HCT116 (cell line): ENCODE measurements around the gene ZNF750. TPM values are rescaled to one million over a fixed set of nuclear protein-coding genes. Genes with fewer than 3 reads are reported as not detected.
A peak's percentile ranks its signal among the peaks of the same experiment; 100 is the strongest.

ENCODE experiments used
- ATAC-seq: fragments of 200-7000 bp; cut with Tn5 transposase; 2 replicates; pipeline ENCODE4 v1.9.1; 2020; ENCODE audit warnings: mild to moderate bottlenecking, moderate library complexity
- BruUV-seq: library from RNA; stranded (reverse); fragments of 400-500 nt; replicated peaks from 2 replicates; lab custom pipeline; 2021; lab: Mats Ljungman, UMichigan
- CTCF ChIA-PET: fragments of 300-600 bp; sonication (Branson Sonifier 250); formaldehyde crosslinking; loops from one replicate; lab custom pipeline; 2021; ENCODE audit warnings: antibody characterized with exemption; lab: Charles Lee
- POLR2A ChIA-PET: fragments of 300-600, 350-600 bp; sonication (Branson Sonifier 250); formaldehyde crosslinking; loops from one replicate; lab custom pipeline; 2021; ENCODE audit warnings: antibody characterized with exemption; lab: Charles Lee
- RAD21 ChIA-PET, 2 experiments: fragments of 300-600 bp; sonication (Branson Sonifier 250); formaldehyde crosslinking; loops; one replicate each; lab custom pipeline; 2023; ENCODE audit warnings: low total read pairs in 2 of 2; ENCODE audit not compliant: uncharacterized antibody in 2 of 2, unreplicated experiment in 2 of 2, low non-redundant PET in 1 of 2; lab: Charles Lee
- DNase-seq: peaks from one replicate; pipeline ENCODE4 v3.0.0-alpha.2; 2010; ENCODE audit warnings: low read depth, low spot score
- H2AFZ ChIP-seq: fragments of 200-600 bp; shearing (Covaris generic), sonication (generic); 2 replicates; pipeline ENCODE4 v1.6.1; 2017; ENCODE audit warnings: low read depth, mixed run types, mixed read lengths, antibody characterized with exemption, low read length; ENCODE audit not compliant: poor library complexity, severe bottlenecking
- H3K27ac ChIP-seq: 2 replicates; pipeline ENCODE4 v1.5.1; 2012; ENCODE audit warnings: low read depth, low read length
- H3K27me3 ChIP-seq: fragments of 200-600 bp; sonication (generic); 2 replicates; pipeline ENCODE4 v1.6.1; 2016; ENCODE audit warnings: mixed run types, low read length, mixed read lengths; ENCODE audit not compliant: insufficient read depth
- H3K36me3 ChIP-seq, 2 experiments: fragments of 200-500 bp in 1 of 2; fragments of 200-600 bp in 1 of 2; sonication (Bioruptor generic) in 1 of 2; sonication (generic) in 1 of 2; 2 replicates each; pipeline versions ENCODE4 v1.5.1 to v1.6.1; 2014 to 2016; ENCODE audit warnings: low read length in 2 of 2, inconsistent platforms in 1 of 2, mixed read lengths in 1 of 2, mixed run types in 1 of 2; ENCODE audit not compliant: insufficient read depth in 2 of 2, control insufficient read depth in 1 of 2
- H3K4me1 ChIP-seq, 2 experiments: fragments of 200-600 bp in 1 of 2; sonication (generic) in 1 of 2; 2 replicates each; pipeline versions ENCODE4 v1.5.1 to v1.6.1; 2012 to 2017; ENCODE audit warnings: low read length in 2 of 2, inconsistent platforms in 1 of 2, mild to moderate bottlenecking in 1 of 2, mixed read lengths in 1 of 2, mixed run types in 1 of 2, moderate library complexity in 1 of 2; ENCODE audit not compliant: insufficient read depth in 2 of 2, control insufficient read depth in 1 of 2
- H3K4me2 ChIP-seq: fragments of 200-600 bp; sonication (generic); 2 replicates; pipeline ENCODE4 v1.6.1; 2017; ENCODE audit warnings: mixed run types, low read length, mixed read lengths
- H3K4me3 ChIP-seq, 2 experiments: fragments of 200-600 bp in 1 of 2; sonication (generic) in 1 of 2; replicated peaks in 1 of 2; 2 replicates each; pipeline ENCODE4 v1.5.1; 2011 to 2016; ENCODE audit warnings: low read length in 2 of 2, control low read depth in 1 of 2, low read depth in 1 of 2, mild to moderate bottlenecking in 1 of 2, mixed read lengths in 1 of 2, mixed run types in 1 of 2
- H3K79me2 ChIP-seq: fragments of 200-600 bp; sonication (generic); 2 replicates; pipeline ENCODE4 v1.6.1; 2017; ENCODE audit warnings: mild to moderate bottlenecking, mixed run types, low read length, moderate library complexity, mixed read lengths; ENCODE audit not compliant: insufficient read depth
- H3K9ac ChIP-seq: fragments of 200-600 bp; sonication (generic); 2 replicates; pipeline ENCODE4 v1.6.1; 2016; ENCODE audit warnings: low read length, mixed read lengths
- H3K9me2 ChIP-seq: fragments of 200-600 bp; sonication (generic), shearing (Covaris generic); 2 replicates; pipeline ENCODE4 v1.6.1; 2017; ENCODE audit warnings: mixed run types, mild to moderate bottlenecking, moderate library complexity; ENCODE audit not compliant: insufficient read depth
- H3K9me3 ChIP-seq, 2 experiments: fragments of 200-500 bp in 1 of 2; fragments of 200-600 bp in 1 of 2; sonication (Bioruptor generic) in 1 of 2; sonication (generic) in 1 of 2; 2 replicates each; pipeline ENCODE4 v1.6.1; 2014 to 2017; ENCODE audit warnings: low read length in 2 of 2, mixed read lengths in 2 of 2, inconsistent platforms in 1 of 2, low read depth in 1 of 2, mild to moderate bottlenecking in 1 of 2, mixed run types in 1 of 2, moderate library complexity in 1 of 2; ENCODE audit not compliant: control insufficient read depth in 1 of 2, insufficient read depth in 1 of 2
- H4K20me1 ChIP-seq: fragments of 200-600 bp; sonication (generic), shearing (Covaris generic); 2 replicates; pipeline ENCODE4 v1.6.1; 2017; ENCODE audit warnings: mixed run types, mild to moderate bottlenecking, moderate library complexity; ENCODE audit not compliant: insufficient read depth
- CEBPB ChIP-seq: IDR thresholded peaks from 2 replicates; pipeline ENCODE4 v1.6.1; 2012; ENCODE audit warnings: low read depth
- EGR1 ChIP-seq: IDR thresholded peaks from 2 replicates; pipeline ENCODE4 v1.6.1; 2012; ENCODE audit warnings: low read depth
- ELF1 ChIP-seq: IDR thresholded peaks from 2 replicates; pipeline ENCODE4 v1.6.1; 2012; ENCODE audit warnings: low read depth, borderline replicate concordance
- EZH2 ChIP-seq: fragments of 200-600 bp; sonication (generic); IDR thresholded peaks from 2 replicates; pipeline ENCODE4 v1.6.1; 2017; ENCODE audit warnings: antibody characterized with exemption, mixed run types
- SIN3A ChIP-seq: IDR thresholded peaks from 2 replicates; pipeline ENCODE4 v1.6.1; 2012; ENCODE audit warnings: low read depth
- SP1 ChIP-seq: IDR thresholded peaks from 2 replicates; pipeline ENCODE4 v1.6.1; 2012; ENCODE audit warnings: low read depth
- SRF ChIP-seq: IDR thresholded peaks from 2 replicates; pipeline ENCODE4 v1.6.1; 2012; ENCODE audit warnings: low read depth
- TCF7L2 ChIP-seq: IDR thresholded peaks from 2 replicates; pipeline ENCODE4 v1.7.0; 2011; ENCODE audit warnings: borderline replicate concordance, inconsistent platforms; ENCODE audit not compliant: insufficient read depth, insufficient read length; ENCODE audit errors: extremely low read depth
- YY1 ChIP-seq: IDR thresholded peaks from 2 replicates; pipeline ENCODE4 v1.6.1; 2011; ENCODE audit warnings: low read length, low read depth, moderate library complexity, mild to moderate bottlenecking; ENCODE audit not compliant: insufficient replicate concordance; ENCODE audit errors: extremely low read depth
- ZNF274 ChIP-seq: fragments of 200-500 bp; sonication (Bioruptor generic); IDR thresholded peaks from 2 replicates; pipeline ENCODE4 v1.6.1; 2014; ENCODE audit warnings: mild to moderate bottlenecking, low read depth, low read length, inconsistent platforms
- intact Hi-C: fragments of 100-400 bp; cut with micrococcal nuclease; formaldehyde crosslinking; loops from 2 replicates; pipeline ENCODE4 v1.10.0; 2022
- total RNA-seq: library from RNA; stranded (reverse); gene quantifications from one replicate; pipeline ENCODE4 v1.2.1, GENCODE V29; 2021; ENCODE audit not compliant: unreplicated experiment
- TF ChIP-seq, protein P1 (sequence below): IDR thresholded peaks from 2 replicates; pipeline ENCODE4 v1.6.1; 2012
- TF ChIP-seq, protein P2 (sequence below): IDR thresholded peaks from 2 replicates; pipeline ENCODE4 v1.6.1; 2012; ENCODE audit warnings: low read depth
- TF ChIP-seq, protein P3 (sequence below): IDR thresholded peaks from 2 replicates; pipeline ENCODE4 v1.6.1; 2011; ENCODE audit warnings: mild to moderate bottlenecking, low read length, moderate library complexity; ENCODE audit not compliant: insufficient replicate concordance; ENCODE audit errors: extremely low read depth
- TF ChIP-seq, protein P4 (sequence below): IDR thresholded peaks from 2 replicates; pipeline ENCODE4 v1.6.1; 2012

The ZNF750 gene
- total RNA-seq, 1 experiment from 2014 or later: not detected

DNA sequence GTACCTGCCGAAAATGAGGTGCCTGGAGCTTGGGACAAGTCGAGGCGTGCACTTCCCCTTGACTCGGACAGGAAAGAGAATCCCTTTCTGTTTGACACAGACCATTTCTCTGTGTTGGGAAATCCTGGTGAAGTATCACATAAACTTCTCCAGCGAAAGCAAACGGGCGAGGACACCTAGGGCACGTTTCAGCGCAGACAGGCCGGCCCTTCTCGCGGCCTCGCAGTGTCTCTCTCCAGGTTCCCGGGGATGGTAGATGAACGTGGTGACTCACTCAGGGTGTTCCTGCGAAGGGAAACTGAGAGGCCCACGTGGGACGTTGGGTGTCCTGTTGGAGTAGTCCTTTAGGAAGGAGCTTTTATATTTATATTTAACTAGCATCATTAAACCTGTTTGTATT lies 36.3 kb upstream of the ZNF750 start:
- peaks cover 18 to 38% of the 10 kb centered on the region in 2 experiments for H3K4me1 ChIP-seq
- ATAC-seq: peak; percentile 72
- peak overlapping the region; percentile 50 for H3K4me2 ChIP-seq
- TF ChIP-seq ELF1 (no peak), SRF (no peak), TCF7L2 (no peak), EZH2 (no peak)
- TF ChIP-seq, protein P1, sequence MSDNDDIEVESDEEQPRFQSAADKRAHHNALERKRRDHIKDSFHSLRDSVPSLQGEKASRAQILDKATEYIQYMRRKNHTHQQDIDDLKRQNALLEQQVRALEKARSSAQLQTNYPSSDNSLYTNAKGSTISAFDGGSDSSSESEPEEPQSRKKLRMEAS: peak; percentile 74; the same call in 1 of the 2 replicates
- no peak for DNase-seq
- peak overlapping the region in 1 of 2 experiments; percentile 4; a peak in 1 of 4 replicates for H3K4me3 ChIP-seq
- intact Hi-C loops: no loop called here
- ChIA-PET POLR2A (interaction anchor here (1.7 kb wide), 1 partner anchor 16 kb away, joined by 4 read pairs; no protein-coding TSS in a partner anchor), RAD21 (interaction anchor here in 1 of 2 experiments (0.7 kb wide), 1 partner anchor 38 kb away, joined by 3 read pairs; no protein-coding TSS in a partner anchor), CTCF (interaction anchor here (1.4 to 1.5 kb wide), 3 partner anchors 10 to 12 kb away, joined by 3 to 4 read pairs (median 3); no protein-coding TSS in a partner anchor)
- H3K9ac ChIP-seq: peak overlapping the region; percentile 23
- H3K9me2 ChIP-seq: no peaks in the 10 kb centered on the region
- H2AFZ ChIP-seq: no peak overlapping the region
- peaks cover 0 to 5% of the 10 kb centered on the region in 2 experiments; a peak in 1 of 4 replicates for H3K36me3 ChIP-seq
- no peaks in the 10 kb centered on the region for H3K9me3 ChIP-seq
- H3K27ac ChIP-seq: peak overlapping the region; percentile 57; the same call in 1 of the 2 replicates
- no peaks in the 10 kb centered on the region for H4K20me1 ChIP-seq
- no peaks in the 10 kb centered on the region for H3K27me3 ChIP-seq
- no TSS peak for BruUV-seq
- peaks cover 39% of the 10 kb centered on the region; the same call in 1 of the 2 replicates for H3K79me2 ChIP-seq

DNA sequence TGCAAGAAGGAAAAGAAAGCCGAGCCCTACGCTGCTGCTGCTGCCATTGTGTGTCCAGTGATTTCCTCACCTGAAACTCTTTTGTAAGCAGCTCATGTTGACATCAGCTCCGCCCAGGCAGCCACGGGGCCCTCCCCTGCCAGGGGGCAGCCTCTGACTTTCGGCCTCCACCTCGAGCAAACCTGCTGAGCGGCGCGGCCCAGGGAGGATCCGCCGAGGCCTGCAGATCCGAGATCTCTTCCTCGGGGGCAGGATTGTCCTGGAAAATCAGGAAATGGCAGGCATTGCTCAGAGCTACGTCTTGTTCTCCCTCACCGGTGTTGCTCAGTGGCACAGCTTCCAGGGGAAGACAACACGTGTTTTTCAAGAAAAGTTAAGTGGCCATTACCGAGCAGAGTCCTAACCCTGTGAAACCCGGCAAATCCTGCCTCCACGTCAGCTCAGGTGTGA lies 35.6 kb upstream of the ZNF750 start:
- ATAC-seq (no peak), DNase-seq (no peak)
- ChIA-PET RAD21 (no interaction called here), POLR2A (interaction anchor here (1.0 to 1.7 kb wide), 2 partner anchors 12 to 15 kb away, joined by 3 to 4 read pairs; no protein-coding TSS in a partner anchor), CTCF (interaction anchor here (1.2 to 1.5 kb wide), 3 partner anchors 10 to 38 kb away, joined by 3 read pairs; no protein-coding TSS in a partner anchor)
- Histone ChIP-seq H3K4me3 (no peak overlapping the region), H4K20me1 (no peaks in the 10 kb centered on the region), H3K36me3 (peaks cover 0 to 8% of the 10 kb centered on the region in 2 experiments; a peak in 1 of 4 replicates), H3K9me2 (no peaks in the 10 kb centered on the region), H3K27ac (peak overlapping the region; percentile 57), H2AFZ (no peak overlapping the region), H3K27me3 (no peaks in the 10 kb centered on the region), H3K79me2 (peaks cover 32% of the 10 kb centered on the region; the same call in 1 of the 2 replicates), H3K4me2 (peak overlapping the region; percentile 18; the same call in 1 of the 2 replicates), H3K4me1 (peaks cover 18 to 42% of the 10 kb centered on the region in 2 experiments), H3K9ac (no peak overlapping the region), H3K9me3 (no peaks in the 10 kb centered on the region)
- intact Hi-C loops: no loop called here
- no TSS peak for BruUV-seq
- TF ChIP-seq EGR1: no peak
- no peak for TF ChIP-seq SP1
- TF ChIP-seq CEBPB: no peak
- TF ChIP-seq SIN3A: no peak
- TF ChIP-seq, protein P2, sequence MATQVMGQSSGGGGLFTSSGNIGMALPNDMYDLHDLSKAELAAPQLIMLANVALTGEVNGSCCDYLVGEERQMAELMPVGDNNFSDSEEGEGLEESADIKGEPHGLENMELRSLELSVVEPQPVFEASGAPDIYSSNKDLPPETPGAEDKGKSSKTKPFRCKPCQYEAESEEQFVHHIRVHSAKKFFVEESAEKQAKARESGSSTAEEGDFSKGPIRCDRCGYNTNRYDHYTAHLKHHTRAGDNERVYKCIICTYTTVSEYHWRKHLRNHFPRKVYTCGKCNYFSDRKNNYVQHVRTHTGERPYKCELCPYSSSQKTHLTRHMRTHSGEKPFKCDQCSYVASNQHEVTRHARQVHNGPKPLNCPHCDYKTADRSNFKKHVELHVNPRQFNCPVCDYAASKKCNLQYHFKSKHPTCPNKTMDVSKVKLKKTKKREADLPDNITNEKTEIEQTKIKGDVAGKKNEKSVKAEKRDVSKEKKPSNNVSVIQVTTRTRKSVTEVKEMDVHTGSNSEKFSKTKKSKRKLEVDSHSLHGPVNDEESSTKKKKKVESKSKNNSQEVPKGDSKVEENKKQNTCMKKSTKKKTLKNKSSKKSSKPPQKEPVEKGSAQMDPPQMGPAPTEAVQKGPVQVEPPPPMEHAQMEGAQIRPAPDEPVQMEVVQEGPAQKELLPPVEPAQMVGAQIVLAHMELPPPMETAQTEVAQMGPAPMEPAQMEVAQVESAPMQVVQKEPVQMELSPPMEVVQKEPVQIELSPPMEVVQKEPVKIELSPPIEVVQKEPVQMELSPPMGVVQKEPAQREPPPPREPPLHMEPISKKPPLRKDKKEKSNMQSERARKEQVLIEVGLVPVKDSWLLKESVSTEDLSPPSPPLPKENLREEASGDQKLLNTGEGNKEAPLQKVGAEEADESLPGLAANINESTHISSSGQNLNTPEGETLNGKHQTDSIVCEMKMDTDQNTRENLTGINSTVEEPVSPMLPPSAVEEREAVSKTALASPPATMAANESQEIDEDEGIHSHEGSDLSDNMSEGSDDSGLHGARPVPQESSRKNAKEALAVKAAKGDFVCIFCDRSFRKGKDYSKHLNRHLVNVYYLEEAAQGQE: no peak
- TF ChIP-seq, protein P3, sequence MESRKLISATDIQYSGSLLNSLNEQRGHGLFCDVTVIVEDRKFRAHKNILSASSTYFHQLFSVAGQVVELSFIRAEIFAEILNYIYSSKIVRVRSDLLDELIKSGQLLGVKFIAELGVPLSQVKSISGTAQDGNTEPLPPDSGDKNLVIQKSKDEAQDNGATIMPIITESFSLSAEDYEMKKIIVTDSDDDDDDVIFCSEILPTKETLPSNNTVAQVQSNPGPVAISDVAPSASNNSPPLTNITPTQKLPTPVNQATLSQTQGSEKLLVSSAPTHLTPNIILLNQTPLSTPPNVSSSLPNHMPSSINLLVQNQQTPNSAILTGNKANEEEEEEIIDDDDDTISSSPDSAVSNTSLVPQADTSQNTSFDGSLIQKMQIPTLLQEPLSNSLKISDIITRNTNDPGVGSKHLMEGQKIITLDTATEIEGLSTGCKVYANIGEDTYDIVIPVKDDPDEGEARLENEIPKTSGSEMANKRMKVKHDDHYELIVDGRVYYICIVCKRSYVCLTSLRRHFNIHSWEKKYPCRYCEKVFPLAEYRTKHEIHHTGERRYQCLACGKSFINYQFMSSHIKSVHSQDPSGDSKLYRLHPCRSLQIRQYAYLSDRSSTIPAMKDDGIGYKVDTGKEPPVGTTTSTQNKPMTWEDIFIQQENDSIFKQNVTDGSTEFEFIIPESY: no peak
- no peak for TF ChIP-seq ZNF274
- TF ChIP-seq, protein P4, sequence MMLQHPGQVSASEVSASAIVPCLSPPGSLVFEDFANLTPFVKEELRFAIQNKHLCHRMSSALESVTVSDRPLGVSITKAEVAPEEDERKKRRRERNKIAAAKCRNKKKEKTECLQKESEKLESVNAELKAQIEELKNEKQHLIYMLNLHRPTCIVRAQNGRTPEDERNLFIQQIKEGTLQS: no peak
- no peak for TF ChIP-seq YY1
